HG02981 (cell line): ENCODE data around the gene ENDOV.

Source experiments
- ATAC-seq: cut with Tn5 transposase; IDR thresholded peaks from one replicate; pipeline ENCODE4 v1.9.1; 2021; ENCODE audit warnings: mild to moderate bottlenecking, moderate library complexity; ENCODE audit not compliant: unreplicated experiment

ENDOV gene

DNA sequence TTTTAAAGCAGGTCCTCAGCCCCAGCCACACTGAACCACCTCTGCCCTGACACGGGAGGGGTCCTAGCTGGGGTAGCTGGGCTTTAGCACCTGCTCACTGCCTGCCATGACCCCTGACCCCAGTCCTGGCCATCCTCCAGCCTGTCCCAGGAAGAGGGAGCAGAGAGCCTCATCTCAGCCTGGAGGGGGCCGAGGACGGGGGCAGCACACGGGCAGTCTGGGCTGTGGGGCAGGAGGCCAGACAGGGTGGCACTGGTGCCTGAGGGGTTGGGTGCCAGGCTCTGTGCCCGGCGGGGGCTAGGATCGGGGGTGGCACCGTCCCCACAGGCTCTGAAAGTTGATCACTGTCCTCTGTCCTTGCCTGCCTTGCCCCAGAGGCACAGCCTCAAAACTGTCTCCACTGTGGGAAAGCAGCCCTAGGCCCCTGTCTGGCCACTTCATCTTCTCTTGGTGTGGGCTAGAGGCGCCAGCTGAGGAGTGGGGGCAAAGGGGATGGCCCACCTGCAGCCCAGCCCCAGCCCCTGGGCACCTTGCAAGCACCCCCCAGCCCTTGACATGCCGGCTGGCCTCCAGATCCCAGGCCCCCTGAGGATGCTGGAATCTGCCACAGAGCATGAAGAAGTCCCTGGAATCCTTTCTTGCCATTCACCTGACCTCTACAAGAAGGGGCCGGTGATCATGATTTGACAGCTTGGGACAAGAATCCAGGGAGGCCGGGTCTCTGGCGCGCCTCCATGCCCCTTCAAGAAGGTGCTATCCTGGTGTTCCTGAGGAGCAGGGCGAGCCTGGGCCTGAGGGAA, 15.7 kb downstream of the ENDOV start:
- ATAC-seq, result no peak

DNA sequence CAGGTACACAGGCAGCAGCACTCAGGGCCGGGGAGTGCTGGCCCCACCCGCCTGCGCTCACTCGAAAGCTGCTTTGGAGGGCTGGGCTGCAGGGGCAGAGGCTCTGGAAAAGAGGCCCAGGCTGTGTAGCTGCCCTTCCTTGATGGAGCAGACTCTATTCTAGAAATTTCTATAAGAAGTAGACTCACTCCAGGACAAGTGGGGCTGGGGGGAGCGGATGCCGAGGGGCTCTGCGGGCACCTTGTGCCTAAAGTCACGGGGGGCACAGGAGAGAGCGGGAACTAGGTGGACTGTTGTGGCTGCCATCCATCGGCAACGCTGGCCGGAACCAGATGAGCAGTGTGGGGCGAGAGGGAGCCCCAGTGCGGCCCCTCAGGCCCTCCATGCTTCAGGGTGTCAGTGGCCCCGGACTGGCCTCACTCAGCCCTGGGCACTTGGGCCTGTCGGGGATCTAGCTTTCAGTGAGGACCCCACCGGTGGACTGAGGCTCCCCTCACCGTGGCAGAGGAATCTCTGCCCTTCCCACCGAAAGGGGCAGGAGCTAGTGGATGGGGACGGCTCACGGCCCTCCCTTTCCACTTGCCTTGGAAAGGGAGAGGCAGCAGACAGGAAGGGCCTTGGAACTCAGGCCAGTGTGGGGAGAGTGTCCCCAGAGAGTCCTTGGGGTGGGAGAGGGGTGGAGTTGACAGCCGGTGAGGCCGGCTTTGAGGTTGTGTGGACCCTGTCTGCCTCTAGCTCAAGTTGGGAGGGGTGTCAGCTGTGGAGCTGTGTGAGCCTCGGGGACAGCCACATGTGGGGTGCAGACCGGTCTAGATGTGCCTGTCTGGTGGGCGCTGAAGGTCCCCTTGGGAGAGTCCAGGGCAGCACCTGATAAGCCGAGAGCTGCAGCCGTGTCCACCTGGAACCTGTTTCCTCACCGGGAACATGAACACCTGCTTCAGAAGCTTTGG, 16.6 kb downstream of the ENDOV start:
- no peak for ATAC-seq

DNA sequence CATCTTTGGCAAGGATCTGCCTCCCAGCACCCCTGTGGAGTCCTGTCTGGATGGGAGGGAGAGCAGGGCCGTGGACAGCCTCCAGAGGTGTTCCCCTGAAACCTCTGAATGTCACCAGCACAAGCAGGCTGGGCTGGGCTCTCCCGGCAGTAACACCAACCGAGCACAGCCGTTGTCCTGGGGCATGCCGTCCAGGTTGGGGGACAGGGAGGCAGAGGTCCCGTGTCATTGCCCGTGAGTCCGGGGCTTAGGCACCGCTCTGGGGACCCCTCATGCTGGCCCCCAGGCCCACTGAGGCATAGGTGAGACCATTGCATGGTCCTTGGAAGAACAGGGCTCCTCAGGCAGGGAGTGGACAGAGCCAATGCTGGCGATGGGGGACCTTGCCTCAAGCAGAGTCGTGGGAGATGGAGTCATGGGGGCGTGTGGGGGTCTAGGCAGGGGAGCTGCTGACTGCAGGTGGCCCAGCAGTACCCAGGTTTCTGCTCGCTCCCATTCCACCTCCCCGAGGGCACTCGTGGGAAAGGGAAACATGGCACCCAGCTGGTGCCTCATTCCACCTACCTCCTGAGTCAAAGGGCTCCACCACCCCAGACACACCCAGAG, 17.5 kb downstream of the ENDOV start:
- no peak for ATAC-seq

DNA sequence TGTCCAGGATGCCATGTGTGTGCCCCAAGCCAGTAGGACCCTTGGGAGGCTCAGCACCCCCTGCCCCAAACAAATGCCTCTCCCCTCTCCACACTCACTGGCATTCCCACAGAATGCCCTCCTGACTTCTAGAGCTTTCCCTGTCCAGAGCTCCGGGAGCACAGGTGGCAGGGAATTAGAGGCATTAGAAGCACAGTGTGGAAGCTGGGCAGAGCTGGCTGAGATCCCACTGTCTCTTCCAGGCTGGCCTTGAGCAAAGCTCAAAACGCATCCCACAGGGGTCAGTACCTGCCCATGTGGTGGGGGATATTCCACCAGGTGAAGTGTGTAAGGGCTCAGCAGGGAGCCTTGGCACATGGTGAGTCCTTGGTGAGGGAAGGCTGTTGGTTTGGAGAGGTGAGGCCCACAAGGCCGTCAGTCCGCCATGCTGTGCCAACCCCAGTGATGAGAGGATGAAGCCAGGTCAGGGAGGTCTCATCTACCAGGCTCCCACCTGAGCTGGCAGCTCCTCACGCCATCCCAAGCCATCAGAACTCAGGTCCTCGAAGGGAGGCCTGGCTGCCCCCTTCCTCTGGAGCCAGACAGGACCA, 18.1 kb downstream of the ENDOV start:
- no peak for ATAC-seq

DNA sequence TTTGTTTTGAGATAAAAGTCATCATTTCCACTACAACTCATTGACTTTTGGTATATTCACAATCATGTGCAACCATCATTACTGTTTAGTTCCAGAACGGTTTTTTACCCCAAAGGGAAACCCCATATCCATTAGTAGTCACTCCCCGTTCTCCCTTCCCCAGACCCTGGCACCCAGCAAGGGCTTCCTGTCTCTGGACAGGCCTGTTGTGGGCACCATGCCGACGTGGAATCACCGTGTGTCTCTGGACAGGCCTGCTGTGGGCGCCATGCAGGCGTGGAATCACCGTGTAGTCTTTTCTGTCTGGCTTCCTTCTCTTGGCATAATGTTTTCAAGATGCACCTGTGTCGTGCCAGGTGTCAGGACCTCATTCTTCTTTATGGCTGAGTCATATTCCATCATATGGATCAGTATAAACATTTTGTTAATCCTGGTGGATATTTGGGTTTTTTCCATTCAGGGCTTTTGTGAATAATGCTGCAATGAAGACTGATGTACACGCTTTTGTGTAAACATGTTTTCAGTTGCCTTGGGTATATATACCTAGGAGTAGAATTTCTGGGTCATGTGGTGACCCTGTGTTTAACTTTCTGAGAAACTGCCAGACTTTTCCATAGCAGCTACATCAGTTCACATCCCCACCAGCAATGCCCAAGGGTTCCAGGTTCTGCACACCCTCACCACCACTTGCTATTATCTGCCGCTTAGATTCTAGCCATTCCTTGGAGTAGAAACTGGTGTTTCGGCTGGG, 19.1 kb downstream of the ENDOV start:
- ATAC-seq, result no peak

DNA sequence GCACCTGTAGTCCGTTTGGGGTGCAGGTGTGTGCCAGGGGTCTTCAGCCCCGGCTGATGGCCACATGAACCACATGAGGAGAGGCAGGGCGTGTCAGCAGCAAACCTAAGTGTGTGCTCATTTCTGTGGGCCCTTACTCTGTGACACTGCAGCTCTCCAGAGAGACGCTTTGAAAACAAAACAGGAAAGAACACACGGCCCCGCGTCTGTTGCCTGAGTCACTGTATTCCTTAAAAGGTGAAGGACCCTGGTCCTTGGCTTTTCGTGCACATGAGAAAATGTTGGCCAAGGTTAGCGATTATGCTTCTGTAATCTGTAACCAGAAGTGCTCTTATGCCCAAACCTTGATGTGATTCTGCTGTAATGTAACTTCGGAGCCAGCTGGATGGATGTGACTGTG, 22.6 kb downstream of the ENDOV start:
- no peak for ATAC-seq

DNA sequence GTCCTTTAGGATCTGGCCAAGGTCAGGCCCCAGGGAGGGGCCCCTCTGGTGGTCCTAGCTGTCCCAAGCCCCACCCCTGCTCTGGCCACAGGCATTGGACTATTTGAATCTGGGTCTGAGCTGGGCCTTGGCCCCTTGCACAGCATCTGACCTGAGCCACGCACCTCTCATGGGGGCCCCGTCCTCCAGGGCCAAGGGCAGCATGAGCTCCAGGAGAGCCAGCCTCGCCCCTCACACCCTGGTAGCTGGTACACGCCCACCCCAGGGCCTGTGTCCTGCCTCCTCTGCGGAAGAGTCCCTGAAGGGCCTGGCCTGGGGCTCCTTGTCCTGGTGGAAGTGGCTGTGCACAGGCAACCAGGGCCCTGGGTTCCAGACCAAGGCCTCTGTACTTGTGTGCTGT, 23.8 kb downstream of the ENDOV start:
- ATAC-seq, result no peak

DNA sequence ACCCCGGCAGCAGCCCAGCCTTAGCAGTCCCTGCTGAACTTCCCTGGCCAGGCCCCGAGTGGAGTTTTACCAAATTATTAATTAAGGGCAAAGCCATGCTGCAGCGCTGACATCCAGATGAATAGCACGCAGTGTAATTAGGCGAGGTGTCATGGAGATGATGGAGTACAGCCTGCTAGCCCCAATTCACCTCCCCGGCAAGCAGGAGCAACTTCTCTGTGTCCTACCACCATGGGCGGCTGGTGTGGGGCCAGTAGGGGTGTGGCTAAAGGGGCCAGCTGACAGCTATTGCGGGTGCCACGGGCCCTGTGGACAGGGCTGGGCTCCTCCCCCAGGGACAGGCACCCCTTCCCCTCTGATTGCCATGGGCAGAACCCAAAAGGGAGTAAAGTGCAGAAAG, 24.5 kb downstream of the ENDOV start:
- no peak for ATAC-seq

DNA sequence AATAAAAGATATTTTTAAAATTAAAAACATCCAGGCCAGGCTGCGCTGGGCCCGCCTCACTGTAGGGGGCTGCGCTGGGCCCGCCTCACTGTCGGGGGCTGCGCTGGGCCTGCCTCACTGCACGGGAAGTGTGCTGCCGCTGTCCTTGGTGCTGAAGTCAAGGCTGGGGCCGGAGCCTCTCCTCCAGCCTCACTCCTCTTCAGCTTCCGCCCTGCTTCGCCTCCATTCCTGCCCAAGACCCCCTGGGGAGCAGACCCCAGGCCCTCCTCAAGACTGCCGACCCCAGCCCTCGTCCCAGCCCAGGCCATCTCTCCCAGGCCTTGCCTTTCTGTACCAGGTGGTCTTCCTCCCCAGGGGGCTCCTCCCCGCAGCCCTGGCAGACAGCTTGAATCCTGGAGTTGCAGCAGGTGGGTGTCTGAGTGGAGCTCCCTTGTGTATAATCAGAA, 26.2 kb downstream of the ENDOV start:
- ATAC-seq, result no peak

DNA sequence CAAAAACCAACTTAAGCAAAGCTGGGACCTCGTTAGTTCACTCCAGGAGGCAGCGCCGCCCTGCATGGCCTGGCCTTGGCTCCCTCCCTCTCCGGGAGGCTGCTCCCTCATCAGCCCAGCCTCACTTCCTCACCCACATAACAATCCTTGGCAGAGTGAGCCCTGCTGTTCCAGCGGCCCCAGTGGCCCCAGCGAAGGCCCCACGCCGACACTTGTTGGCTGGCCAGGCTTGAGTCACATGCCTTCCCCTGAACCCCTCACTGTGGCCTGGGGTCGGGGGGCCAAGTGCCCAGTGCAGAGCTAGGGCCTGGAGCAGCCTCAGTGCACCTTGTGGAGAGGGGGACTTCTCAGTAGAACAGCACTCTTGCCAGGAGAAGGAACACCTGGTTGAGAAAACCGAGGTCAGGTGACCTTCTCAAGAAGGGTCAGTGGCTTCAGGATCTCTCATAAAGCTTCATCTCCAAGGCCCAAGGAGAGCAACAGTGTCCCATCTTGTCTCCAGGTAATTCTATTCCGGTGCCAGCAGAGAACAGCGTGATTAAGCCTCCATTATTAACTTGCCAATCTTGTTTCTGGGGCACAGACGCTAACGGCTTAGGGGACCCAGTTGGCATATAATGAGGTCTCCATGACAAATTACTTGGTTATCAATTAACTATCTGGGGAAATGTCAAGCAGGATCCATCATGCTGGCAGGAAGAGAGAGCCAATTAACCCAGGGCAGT, 26.8 kb downstream of the ENDOV start:
- ATAC-seq, result no peak

DNA sequence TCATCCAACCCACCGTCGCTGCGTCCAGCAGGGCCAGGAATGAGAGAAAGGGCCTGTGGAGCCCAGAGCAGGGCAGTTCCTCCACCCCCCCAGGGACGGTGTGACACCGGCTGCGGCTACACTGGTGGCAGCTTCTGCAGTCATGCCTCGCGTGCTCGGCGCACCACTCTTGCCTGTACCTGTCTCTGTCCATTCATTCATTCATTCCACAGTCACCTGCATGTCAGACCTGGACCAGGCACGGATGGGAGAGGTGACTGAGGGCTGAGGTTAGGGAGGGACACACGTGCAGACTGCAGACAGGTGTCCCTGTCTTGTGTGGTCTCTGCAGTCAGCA, 27.3 kb downstream of the ENDOV start:
- no peak for ATAC-seq

DNA sequence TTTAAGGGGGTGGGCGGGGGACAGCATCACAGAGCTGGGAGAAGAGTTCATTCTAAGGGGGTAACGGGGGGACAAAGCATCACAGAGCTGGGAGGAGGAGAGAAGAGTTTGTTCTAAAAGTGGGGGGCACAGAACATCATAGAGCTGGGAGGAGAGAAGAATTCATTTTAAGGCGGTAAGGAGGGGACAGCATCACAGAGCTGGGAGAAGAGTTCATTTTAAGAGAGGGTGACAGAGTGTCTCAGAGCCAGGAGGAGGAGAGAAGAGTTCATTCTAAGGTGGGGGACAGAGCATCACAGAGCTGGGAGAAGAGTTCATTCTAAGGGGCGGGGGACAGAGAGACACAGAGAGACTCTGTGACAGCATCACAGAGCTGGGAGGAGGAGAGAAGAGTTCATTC, 27.8 kb downstream of the ENDOV start:
- no peak for ATAC-seq

DNA sequence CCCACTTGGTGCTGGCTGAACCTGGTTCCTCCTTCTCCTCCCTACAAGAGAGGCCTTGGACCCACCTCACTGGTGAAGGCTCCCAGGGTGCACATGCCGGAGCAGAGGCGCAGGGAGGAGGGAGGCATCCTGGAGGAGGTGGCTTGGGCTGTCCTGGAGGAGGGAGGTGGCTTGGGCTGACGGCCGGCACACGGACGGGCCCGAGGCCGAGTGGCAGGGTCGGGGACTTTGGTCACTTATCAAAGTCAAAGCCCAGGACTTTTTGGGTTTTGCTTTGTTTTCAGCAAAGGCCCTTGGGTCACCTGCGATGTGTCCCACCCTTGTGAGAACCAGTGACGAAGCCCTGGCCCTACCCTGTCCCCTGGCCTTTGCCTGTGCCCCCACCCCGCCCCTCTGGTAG, 28.5 kb downstream of the ENDOV start:
- no peak for ATAC-seq

DNA sequence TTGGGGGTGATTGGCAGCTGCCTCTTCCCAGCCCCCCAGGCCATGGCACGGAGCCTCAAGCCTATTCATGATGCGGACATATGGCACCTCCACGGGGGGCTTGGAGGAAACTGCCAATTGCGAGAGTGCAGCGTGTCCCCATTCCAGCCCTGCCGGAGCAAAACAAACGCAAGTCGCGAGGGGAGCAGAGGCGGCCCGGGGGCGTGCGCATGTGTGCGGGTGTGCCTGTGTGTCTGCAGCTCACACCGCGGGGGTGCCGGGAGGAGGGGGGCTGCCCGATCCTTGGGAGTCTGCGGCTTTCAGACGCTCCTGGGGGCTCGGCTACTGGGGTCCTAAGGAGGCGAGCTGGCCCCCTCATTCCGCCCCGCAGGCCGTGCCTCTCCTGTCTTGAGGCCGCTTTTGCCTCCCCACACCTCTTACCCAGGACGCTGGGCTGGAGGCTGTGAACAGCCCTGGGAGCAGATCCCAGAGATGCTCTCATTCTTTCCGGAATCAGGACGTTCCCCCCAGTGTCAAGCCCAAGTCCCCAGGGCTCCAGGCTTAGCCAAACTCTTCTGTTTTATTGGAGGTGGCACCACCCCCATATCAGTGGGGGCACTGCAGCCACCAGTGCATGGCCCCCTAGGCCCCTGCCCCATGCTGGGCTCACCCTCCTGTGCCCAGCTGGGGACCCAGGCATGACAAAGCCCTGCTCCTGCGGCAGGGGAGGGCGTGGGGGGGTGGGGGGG, 29.1 kb downstream of the ENDOV start:
- no peak for ATAC-seq

DNA sequence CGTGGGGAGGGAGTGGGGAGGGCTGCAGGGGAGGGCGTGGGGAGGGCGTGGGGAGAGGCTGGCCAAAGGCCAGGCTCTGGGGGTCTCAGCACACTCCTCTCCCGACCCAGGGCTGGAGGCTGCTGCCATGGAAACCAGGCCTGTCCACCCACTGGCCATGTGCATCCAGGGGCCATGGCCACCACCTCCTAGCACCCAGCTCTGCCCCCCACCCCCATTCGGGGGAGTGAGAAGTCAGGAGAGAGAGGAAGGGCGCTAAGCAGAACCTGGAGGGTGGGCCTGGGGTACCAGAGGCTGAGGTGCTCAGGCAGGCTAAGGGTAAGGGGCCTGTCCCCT, 29.6 kb downstream of the ENDOV start:
- no peak for ATAC-seq

DNA sequence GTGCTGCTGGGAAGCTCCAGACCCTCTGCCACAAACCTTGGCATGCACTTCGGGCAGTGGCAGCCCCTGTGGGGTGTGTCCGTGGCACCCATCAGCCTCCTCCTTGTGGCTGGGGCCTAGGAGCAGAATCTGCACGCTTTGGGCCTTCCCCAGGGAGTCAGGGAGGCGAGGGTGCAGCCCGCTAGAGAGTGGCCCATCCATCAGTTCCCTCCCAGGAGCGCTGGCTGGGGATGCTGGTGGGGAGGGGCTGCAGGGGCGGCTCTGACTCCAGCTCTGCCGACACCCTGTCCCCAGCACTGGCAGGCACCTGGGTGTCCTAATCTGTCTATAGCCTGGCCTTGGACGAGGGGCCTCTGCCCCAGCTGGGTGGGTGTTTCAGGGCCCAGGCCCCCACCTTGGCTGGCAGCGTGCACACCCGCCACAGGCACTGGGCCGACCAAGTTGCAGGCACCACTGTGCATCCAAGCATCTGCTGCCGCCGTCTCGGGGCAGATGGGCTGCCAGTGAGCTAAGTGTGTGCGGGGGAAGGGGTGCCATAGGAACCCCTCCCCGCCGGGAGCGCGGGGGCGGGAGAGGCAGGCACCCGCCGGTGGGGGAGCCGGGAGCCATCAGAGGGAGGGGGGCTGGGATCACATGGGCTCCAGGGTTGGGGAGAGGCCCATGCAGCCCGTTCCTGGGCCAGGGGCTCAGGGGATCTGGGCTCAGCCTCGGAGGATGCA, 30.2 kb downstream of the ENDOV start:
- ATAC-seq, result no peak

DNA sequence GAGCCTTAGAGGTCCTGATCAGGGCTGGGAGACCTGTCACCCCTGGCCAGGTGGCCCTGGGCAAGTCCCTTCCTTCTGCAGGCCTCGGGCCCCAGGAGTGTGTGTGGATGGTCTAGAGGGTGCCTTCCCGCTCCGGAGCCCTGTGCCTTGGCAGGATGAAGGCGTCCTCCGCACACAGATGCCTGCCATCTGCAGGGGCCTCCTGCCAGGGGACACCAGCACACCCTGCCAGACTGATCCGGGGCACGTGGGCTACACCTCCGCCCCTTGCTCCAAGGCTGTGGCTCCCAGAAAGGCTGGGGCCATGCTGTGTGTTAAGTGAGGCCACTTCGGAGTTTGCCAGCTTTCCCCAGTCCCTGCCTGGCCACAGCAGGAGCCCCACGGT, 30.8 kb downstream of the ENDOV start:
- ATAC-seq, result no peak

DNA sequence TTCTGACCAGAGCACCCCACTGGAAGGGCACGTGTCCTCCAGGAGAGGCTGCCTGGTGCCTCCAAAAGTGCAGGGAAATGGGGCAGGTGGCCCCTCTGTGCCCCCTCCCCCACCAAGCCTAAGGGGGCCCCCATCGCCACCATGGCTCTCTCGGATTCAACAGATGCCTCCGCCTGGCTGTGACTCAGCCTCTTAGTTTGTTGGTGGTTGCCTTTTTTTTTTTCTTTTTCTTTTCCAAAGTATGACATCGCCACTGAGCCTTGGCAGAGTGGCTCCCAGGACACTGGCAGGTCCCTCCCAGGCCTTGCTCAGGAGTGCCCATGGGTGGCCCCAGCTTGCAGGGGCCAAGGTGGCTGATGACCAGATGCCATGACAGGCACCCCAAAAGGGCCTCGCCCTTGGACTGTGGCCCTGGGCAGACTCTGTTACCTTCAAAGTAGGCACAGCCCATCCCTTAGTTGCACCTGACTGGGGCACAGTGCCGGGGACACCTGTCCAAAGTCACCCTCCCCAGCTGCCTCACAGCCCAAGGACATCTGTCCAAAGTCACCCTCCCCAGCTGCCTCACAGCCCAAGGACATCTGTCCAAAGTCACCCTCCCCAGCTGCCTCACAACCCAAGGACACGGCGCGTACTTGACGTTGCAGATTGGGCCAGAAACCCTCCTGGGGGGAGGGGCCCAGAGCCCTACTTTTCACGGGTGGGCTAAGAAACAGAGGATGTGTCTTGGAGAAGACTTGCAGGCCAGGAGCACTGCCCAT, 31.9 kb downstream of the ENDOV start:
- ATAC-seq, result no peak
